Activated CD8-positive, alpha-beta memory T cell treated with anti-CD3 and anti-CD28 coated beads for 48 hours (primary cell): ENCODE data around the gene BAZ2B.

Experiments used
- DNase-seq, 3 experiments: peaks; one replicate each; pipeline ENCODE4 v3.0.0-alpha.2; 2020; ENCODE audit warnings: low read depth in 2 of 3, low spot score in 2 of 3

Gene BAZ2B

DNA sequence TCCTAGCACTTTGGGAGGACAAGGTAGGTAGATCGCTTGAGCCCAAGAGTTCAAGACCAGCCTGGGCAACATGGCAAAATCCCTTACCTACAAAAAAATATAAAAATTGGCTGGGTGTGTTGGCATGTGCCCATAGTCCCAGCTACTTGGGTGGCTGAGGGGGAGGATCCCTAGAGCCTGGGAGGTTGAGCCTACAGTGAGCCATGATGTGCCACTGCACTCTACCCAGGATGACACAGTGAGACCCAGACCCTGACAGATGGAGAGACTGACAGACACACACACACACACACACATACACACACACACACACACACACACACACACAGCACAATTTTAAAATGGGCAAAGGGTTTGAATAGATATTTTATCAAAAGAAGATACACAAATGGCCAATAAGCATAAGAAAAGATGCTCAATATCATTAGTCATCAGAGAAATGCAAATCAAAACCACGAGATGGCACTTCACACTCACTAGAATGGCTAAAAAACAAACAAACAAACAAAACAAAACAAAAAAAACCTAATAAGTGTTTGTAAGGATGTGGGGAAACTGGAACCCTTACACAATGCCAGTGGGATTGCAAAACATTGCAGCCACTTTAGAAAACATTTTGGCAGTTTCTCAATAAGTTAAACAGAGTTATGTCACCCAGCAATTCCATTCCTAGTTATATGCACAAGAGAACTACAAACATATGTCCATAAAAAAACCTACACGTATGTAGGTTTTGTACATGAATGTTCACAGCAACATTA, 42.3 kb downstream of the BAZ2B start:
- DNase-seq = no peak

DNA sequence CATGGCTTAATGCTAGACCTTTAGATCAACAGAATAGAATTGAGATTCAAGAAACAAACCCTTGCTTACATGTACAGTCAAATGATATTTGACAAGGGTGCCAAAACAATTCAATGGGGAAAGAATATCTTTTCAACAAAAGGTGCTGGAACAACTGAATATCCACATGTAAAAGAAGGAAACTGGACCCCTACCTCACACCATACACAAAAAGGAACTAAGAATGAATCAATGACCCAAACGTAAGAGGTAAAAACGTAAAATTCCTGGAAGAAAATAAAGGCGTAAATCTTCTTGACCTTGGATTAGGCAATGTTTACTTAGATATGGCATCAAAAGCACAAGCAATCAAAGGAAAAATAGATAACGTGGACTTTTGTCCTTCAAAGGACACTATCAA, 43.1 kb downstream of the BAZ2B start:
- DNase-seq = no peak

DNA sequence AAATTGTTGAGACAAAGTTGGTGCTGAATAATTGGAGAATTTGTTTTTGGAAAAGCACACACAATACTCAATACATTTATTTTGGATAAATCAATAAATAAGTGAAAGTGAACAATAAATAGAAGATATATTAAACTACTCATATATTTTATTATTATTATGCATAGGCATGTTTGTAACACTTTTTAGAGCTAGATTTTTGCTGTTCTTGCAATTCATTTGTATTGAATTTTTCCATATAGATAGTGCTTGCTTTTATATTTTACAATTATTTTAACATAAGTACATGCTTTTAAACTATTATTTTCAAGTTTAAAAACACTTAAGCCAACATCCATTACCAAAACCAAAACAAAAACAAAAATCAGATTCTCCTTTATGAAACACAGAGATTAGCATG, 43.9 kb downstream of the BAZ2B start:
- DNase-seq = no peak

DNA sequence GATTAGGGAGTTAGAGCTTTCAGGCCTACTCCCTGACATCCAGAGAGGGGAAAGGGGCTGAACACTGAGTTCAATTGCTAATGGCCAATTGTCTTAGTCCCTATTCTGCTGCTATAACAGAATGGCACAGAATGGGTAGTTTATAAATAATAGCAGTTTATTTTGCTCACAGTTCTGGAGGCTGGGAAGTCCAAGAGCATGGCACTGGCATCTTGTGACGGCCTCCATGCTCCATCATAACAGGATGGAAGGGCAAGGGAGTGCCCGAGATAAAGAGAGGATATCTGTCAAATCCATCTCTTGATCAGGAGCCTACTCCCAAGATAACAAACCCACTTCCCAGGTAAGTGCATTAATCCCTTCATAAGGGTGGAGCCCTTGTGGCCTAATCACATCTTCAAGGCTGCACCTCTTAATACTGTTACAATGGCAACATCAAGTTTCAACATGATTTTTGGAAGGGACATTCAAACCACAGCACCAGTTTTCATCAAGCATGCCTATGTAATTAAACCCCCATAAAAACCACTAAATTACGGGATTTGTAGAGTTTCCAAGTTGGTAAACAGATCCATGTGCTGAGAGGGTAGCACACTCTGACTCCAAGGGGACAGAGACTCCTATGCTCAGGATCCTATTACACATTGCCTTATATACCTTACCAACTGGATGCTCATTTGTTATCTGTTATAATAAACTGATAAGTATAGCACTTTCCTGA, 44.6 kb downstream of the BAZ2B start:
- DNase-seq = no peak

DNA sequence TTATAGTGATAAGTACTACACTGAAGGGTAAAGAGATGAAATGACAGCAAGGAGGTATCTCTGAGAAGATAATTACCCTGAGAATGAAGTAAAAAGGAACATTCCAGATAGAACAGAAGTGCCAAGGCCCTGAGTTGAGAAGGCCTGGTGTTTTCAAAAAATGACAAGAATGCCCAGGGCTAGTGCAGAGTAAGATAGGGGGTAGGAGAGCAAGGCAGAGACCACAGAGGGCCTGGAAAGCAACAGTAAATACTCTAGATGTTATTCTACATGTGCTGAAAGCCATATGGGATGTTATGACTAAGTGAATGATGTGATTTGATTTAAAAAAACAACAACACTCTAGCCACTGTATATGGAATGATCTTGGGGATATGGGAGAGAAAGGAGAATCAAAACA, 52.3 kb downstream of the BAZ2B start:
- DNase-seq = no peak

DNA sequence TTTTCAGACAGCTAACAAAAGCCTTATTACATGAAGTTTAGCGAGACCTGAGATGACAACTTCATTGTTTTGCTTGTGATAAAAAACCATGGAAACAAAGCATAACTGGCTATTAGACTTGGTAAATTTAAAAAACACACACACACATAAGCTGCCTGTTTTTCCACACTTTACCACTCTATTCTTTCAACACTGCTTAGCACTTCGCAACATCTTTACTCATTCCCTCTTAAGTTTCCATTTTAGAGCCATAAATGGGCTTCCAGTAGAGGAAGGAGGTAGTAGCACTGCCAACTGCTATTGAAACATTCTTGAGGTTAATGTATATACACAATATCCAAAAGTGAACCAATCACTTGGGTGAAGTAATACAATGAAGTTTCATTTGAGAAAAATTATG, 54.1 kb downstream of the BAZ2B start:
- no peak for DNase-seq

DNA sequence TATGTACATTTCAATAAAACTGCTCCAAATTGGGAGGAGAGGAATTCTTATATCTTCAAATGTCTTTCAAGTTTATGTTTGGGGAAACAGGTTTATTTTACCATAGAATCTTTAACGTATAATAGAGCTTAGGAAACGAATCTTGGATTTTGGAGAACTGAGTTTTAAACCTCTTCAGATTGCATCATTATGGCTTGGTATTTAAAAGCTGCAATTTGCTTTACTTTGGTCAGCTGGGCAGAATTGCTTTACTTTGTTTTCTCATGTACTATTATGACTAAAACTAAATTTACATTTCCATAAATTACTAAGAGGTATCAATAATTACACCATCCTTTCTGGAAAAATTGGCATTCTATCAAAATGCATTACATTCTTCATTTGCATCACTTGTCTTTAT, 54.6 kb downstream of the BAZ2B start:
- no peak for DNase-seq

DNA sequence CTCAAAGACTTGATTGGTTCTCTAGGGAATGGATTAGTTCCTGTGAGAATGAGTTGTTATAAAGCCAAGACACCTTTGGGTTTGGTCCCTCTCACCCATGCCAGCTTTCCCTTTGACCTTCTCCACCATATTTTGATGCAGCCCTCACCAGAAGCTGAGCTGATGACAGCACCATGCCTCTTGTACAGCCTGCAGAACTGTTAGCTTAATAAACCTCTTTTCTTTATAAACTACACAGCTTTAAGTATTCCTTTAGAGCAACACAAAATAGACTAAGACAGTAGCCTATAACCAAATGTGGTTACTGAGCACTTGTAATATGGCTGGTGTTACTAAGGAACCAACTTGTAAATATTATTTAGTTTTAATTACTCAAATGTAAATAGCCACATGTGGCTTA, 55.1 kb downstream of the BAZ2B start:
- DNase-seq = no peak

DNA sequence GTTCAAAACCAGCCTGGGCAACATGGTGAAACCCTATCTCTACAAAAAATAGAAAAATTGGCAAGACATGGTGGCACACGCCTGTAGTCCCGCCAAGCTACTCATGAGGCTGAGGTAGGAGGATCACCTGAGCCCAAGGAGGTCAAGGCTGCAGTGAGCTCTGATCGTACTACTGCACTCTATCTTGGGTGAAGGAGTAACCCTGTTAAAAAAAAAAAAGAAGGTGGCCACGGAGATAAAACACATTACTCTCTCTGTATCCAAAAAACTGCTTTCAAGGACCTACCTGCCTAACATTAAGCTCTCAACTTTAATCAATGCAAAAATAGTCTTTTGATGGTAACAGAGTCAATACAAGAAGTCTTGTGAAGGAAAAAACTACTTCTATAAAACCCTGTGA, 57.3 kb downstream of the BAZ2B start:
- DNase-seq = no peak

DNA sequence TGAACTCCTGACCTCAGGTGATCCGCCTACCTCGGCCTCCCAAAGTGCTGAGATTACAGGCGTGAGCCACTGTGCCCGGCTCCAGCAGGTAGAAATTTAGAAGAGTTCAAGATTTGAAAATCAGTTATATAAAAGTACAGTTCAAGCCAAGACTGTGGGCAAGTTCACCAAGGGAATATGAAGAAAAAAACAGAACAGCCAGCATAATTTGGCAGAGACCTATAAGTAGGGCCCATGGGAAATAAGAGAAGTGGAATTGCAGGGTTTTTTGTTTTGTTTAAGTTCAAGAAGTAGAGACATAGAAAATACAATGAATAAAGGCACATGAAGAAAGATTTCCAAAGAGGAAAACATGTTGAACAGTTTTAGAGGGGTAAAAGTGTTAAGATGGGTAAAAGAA, 57.9 kb downstream of the BAZ2B start:
- DNase-seq = no peak

DNA sequence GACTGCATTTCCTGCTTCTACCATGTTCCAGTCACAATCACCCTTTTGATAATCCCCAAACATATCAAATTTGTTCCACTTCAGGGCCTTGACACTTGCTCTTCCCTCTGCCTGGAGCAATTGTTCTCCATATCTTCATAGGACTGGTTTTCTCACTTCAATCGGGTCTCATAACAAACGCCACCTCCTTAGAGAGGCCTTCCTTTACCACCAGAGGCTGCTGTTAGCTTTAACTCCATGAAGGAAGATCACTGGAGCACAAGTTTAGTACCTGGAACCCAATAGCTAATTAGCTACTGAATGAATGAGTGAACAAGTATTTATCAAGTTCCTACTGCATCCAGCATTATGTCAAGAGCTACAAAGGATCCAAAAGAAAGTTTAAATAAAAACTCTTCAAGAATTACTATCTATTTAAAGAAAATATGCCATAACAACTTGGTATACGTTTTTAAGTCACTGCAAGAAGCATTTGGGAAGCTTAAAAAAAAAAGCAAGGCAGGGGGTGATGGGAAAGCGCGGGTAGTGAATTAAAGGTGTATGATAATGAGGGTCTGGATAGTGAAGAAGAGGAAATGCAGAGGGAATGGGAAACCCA, 58.8 kb downstream of the BAZ2B start:
- no peak for DNase-seq

DNA sequence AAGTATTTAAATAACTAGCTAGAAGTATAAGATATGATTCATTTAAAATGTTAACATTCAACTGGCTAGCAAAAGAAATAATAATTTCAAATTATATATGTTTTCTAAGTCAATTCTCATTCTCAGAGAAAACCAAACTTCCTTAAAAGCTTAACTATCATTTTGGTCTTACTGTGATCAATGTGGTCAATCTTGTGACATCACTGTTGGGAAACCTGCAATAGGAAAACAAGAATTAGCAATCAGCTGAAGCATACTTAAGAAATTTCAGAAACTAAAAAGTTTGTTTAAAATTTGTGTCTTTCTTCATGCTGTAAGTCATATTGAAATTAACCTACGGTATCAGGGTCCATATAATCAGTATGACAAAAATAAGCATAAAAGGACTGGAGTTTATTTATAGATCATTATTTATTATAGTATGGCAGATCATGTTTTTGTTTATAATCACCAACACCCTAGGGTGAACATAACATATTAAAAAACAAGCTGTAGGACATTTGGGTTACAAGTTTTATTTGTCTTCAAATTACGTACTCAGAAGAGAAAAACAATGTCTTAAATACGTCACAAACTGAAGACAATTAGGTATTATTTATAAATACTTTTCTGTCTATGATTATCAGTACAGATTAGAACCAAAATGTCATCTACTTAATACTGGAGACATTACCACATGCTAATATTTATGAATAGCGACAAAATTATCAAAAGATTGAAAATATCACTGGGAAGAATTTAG, 60.5 kb downstream of the BAZ2B start:
- DNase-seq = no peak

DNA sequence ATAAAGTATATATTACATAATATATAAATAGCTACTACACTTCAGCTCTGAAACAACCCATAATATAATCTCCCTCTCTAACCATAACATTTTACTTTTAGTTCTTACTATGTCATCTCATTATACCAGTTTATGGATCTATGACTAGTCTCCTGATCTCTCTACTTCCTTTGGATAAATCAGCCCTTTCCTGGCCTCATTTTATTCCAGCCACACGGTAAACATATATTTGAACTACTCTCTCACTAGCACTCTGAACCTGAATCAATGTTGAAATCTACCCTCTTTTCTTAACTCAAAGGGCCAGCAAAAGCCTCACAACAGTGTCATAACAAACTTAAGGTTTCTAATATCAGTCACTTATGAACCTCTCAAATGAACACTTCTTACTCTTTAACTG, 62.6 kb downstream of the BAZ2B start:
- DNase-seq = no peak

DNA sequence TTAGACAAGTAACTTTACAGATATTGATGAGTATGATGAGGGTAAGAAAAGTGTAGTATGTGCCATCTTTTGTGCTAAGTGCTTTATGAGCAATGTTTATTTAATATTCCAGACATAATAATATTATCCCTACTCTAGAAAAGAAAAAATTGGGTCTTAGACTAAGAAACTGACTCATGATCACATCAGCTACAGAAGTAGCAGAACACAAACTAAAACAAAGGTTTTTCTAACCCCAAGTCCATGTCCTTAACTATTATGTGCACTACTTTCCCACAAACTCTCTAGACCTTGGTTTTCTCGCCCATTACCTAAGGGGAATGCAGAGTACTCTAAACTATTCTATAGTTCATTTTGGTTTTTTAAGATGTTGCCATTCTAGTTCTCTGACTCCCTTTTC, 64.5 kb downstream of the BAZ2B start:
- no peak for DNase-seq

DNA sequence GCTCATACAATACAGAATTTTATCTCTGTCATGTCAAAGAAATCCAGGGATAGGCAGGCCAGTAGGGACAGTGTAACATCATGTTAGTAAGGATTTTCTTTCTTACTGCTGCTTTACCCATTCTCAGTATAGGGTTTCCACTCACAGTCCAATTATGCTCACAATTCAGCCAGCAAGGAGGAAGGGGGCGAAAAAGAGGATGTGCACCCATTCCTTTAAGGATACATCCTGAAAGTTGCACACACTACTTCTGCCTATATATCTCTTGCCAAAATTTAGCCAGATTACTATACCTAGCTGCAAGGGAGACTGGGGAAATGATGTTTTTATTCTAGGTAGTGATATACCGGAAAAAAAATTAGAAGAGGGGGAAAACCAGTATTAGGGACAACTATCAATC, 66.1 kb downstream of the BAZ2B start:
- no peak for DNase-seq

DNA sequence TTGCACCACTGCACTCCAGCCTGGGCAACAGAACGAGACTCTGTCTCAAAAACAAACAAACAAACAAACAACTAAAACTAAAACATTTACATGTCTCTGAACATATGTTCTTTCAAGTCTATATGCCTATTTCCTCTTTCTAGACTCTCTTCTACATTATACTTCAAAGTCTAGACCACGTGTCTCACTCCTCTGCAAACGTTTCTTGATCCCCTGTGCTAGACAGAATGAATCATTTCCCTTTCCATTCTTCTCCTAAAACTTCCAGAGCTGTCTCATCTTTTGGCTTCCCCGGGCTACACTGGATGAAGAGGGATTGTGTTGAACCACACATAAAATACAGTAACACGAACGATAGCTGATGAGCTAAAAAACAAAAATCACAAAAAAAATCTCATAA, 67.1 kb downstream of the BAZ2B start:
- no peak for DNase-seq

DNA sequence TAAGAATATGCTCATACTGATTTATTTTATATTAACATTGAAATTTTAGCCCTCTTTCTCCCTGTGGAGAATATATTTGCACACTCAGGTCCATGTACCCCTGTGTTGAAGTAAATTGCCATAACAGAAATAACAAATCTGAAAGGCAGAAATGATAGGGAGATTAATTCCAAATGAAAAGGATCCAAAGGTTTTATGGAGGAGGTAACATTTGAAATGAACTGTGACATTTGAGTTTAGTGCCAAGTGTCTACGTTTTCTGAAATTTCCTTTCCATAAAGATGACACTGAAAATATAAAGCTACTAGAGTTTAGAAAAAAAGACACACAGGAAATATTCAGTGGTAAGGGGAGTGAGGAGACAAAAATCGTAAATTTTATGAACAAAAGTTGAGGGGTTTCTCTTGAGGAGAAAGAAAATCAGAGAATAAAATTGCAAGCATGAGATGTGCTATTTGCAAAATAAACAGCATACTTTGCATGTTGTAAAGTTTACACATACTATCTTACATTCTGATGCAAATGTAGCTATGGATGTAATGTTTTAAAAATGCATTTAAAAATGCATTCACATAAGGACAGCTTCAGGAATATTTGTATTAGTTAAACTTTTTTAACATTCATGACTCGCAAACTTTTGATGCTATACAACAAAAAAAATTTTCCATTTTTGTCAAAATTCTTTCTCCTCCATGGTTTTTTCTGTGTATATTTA, 69.5 kb downstream of the BAZ2B start:
- DNase-seq = no peak

DNA sequence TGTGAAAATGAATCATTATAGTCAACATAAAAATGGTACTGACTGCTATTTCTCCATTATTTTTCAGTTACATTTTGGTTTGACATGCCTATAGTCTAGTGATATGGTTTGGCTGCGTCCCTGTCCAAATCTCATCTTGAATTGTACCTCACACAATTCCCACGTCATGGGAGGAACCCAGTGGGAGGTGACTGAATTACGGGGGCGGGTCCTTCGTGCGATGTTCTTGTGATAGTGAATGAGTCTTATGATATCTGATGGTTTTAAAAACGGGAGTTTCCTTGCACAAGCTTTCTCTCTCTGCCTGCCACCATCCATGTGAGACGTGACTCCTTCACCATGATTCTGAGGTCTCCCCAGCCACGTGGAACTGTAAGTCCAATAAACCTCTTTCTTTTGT, 70.3 kb downstream of the BAZ2B start:
- no peak for DNase-seq

DNA sequence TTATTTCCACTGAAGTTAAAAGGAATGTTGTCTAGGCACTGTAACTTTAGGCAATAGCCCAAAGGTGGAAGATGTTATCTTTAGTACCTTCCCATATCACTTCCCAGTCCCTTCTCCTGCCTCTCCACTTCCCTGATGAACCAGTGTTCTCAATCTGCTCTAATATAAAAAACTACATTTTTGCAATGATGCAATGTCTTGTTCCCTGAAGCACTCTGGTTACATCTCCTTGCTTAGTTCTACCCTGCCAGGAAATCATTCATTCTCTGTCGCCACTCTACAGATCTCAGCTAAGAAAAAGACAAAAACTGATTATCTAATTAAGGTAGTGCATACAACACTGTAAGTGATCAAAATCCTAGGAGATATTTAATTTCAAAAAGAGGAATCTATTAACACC, 71.3 kb downstream of the BAZ2B start:
- no peak for DNase-seq

DNA sequence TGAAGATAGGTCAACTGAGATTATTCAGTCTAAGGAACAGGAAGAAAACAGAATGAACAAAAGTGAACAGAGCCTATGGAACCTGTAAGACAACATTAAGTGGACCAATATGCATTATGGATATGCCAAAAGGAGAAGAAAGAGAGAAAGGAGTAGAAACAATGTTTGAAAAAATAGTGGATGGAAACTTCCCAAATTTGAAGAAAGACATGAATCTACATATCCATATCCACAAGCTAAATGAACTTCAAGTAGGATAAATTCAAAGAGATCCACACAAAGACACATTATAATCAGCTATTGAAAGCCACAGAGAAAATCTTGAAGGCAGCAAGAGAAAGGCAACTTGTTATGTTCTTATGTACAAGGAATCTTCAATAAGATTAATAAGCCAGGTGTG, 74.2 kb downstream of the BAZ2B start:
- no peak for DNase-seq

DNA sequence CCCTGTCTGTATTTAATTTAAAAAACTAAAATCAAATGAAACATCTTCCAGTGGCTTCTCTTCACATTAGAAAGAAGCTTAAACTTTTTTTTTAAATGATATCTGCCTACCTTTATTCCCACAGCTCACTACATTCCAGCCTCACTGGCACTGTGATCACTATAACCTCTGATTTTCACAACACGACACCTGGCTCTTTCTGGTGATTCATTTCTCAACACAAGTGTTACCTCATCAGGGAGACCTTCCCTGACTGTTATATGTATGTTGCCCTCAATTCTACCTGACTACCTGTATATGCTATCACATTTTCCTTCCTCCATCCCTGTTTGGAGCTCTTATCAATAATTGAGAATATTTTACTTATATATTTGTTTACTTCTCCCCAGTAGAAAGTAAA, 76.6 kb downstream of the BAZ2B start:
- no peak for DNase-seq
